Calu3 (cell line): ENCODE data around the gene PODNL1. TPM values are rescaled to one million over a fixed set of nuclear protein-coding genes. Genes with fewer than 3 reads are reported as not detected.

Experiments
- BruUV-seq: library from RNA; stranded (reverse); fragments of 400-500 nt; replicated peaks from 2 replicates; lab custom pipeline; 2021; lab: Mats Ljungman, UMichigan
- CTCF ChIA-PET: fragments of 300-600 bp; sonication (Branson Sonifier 250); formaldehyde crosslinking; loops from one replicate; lab custom pipeline; 2022; ENCODE audit warnings: antibody characterized with exemption; lab: Charles Lee
- DNase-seq: peaks from one replicate; pipeline ENCODE4 v3.0.0; 2022
- H3K27ac Mint-ChIP-seq: one replicate; pipeline ENCODE4 v1.8.0; 2022; ENCODE audit warnings: mixed read lengths; ENCODE audit not compliant: unreplicated experiment
- H3K27me3 Mint-ChIP-seq: one replicate; pipeline ENCODE4 v1.8.0; 2022; ENCODE audit warnings: mixed read lengths; ENCODE audit not compliant: unreplicated experiment
- H3K36me3 Mint-ChIP-seq: one replicate; pipeline ENCODE4 v1.8.0; 2022; ENCODE audit warnings: mild to moderate bottlenecking, moderate library complexity, mixed read lengths; ENCODE audit not compliant: insufficient read depth, unreplicated experiment
- H3K4me1 Mint-ChIP-seq: one replicate; pipeline ENCODE4 v1.8.0; 2022; ENCODE audit warnings: mild to moderate bottlenecking, low read depth, mixed read lengths; ENCODE audit not compliant: unreplicated experiment
- H3K4me3 Mint-ChIP-seq: one replicate; pipeline ENCODE4 v1.8.0; 2022; ENCODE audit warnings: mild to moderate bottlenecking, low read depth, moderate library complexity, mixed read lengths; ENCODE audit not compliant: unreplicated experiment
- H3K9me3 Mint-ChIP-seq: one replicate; pipeline ENCODE4 v1.8.0; 2022; ENCODE audit warnings: low read depth, mixed read lengths; ENCODE audit not compliant: unreplicated experiment
- intact Hi-C: fragments of 100-400 bp; cut with micrococcal nuclease; formaldehyde crosslinking; loops from one replicate; pipeline ENCODE4 v1.10.0; 2022; ENCODE audit not compliant: unreplicated experiment
- total RNA-seq: library from RNA; stranded (reverse); gene quantifications from 2 replicates; pipeline ENCODE4 v1.2.3, GENCODE V29; 2022
- TF ChIP-seq, protein P1 (sequence below): fragments of 200-600 bp; IDR thresholded peaks from one replicate; pipeline ENCODE4 v1.8.0; 2022; ENCODE audit warnings: antibody characterized with exemption; ENCODE audit not compliant: unreplicated experiment

The PODNL1 gene
- total RNA-seq, 1 experiment from 2014 or later: not detected

DNA sequence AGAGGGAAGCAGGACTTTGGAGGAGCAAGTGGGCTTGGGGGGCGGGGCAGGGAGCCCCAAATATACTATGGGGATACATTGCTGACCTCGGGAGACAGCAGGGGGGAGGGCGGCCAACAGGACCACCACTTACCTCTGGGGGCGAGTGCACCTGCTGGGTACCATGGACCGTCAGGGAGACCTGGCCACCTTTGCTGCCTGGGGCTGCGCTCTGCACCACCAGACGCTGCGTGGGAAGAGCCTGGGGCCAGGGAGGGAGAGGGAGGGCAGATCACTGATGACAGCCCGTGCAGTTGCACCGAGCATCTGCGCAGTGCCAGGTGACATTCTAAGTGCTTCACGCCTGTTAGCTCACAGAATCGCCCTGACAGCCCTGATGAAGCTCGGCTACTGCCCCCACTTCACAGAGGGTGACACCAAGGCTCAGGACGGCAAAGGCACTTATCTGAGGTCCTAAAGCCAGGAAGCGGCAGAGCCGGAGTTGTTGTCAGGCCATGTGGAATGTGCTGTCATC is 43.8 kb upstream of the PODNL1 start:
- intact Hi-C loops: no loop called here
- CTCF ChIA-PET: no interaction called here
- DNase-seq: no peak
- no peak overlapping the region for H3K27ac Mint-ChIP-seq
- no peaks in the 10 kb centered on the region for H3K9me3 Mint-ChIP-seq
- TF ChIP-seq, protein P1, sequence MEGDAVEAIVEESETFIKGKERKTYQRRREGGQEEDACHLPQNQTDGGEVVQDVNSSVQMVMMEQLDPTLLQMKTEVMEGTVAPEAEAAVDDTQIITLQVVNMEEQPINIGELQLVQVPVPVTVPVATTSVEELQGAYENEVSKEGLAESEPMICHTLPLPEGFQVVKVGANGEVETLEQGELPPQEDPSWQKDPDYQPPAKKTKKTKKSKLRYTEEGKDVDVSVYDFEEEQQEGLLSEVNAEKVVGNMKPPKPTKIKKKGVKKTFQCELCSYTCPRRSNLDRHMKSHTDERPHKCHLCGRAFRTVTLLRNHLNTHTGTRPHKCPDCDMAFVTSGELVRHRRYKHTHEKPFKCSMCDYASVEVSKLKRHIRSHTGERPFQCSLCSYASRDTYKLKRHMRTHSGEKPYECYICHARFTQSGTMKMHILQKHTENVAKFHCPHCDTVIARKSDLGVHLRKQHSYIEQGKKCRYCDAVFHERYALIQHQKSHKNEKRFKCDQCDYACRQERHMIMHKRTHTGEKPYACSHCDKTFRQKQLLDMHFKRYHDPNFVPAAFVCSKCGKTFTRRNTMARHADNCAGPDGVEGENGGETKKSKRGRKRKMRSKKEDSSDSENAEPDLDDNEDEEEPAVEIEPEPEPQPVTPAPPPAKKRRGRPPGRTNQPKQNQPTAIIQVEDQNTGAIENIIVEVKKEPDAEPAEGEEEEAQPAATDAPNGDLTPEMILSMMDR: no peak
- no peaks in the 10 kb centered on the region for H3K36me3 Mint-ChIP-seq
- no peaks in the 10 kb centered on the region for H3K27me3 Mint-ChIP-seq
- no peak overlapping the region for H3K4me3 Mint-ChIP-seq
- H3K4me1 Mint-ChIP-seq: no peaks in the 10 kb centered on the region
- no TSS peak for BruUV-seq

DNA sequence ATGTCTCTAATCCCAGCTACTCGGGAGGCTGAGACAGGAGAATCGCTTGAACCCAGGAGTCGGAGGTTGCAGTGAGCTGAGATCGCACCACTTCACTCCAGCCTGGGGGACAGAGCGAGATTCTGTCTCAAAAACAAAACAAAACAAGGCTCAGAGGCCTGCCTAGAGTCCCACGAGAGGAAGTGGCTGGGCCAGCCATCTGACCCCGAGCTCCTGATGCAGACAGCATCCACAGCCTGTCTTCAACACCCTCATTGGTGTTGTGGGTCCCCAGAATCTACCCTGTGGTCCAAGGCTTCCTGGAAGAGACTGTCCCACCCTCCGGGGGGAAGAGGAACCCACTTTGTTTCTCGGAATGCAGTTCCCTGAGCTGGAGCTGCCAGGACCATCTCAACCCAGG is 43.2 kb upstream of the PODNL1 start:
- no TSS peak for BruUV-seq
- no peaks in the 10 kb centered on the region for H3K36me3 Mint-ChIP-seq
- H3K27ac Mint-ChIP-seq: no peak overlapping the region
- TF ChIP-seq, protein P1: no peak
- CTCF ChIA-PET: no interaction called here
- no peaks in the 10 kb centered on the region for H3K4me1 Mint-ChIP-seq
- no peaks in the 10 kb centered on the region for H3K9me3 Mint-ChIP-seq
- DNase-seq: no peak
- no peaks in the 10 kb centered on the region for H3K27me3 Mint-ChIP-seq
- intact Hi-C loops: no loop called here
- H3K4me3 Mint-ChIP-seq: no peak overlapping the region

DNA sequence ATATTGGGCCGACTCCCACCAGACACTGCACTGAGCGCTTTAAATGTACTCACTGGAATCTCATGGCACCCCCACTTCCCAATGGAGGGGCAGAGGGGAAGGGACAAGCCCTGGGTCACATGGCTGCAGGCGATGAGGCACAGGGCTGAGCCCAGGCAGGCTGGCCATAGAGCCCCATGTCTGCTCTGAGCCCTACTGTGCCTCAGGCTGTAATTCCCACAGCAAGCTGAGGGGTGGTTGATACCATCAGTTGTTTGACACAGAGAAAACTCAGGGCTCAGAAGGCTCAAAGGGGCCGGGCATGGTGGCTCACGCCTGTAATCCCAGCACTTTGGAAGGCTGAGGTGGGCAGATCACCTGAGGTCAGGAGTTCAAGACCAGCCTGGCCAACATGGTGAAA is 42.8 kb upstream of the PODNL1 start:
- intact Hi-C loops: no loop called here
- Mint-ChIP-seq H3K9me3 (no peaks in the 10 kb centered on the region), H3K4me3 (no peak overlapping the region), H3K36me3 (no peaks in the 10 kb centered on the region), H3K27me3 (no peaks in the 10 kb centered on the region), H3K27ac (no peak overlapping the region), H3K4me1 (no peaks in the 10 kb centered on the region)
- CTCF ChIA-PET: no interaction called here
- TF ChIP-seq, protein P1: no peak
- no TSS peak for BruUV-seq
- DNase-seq: no peak

DNA sequence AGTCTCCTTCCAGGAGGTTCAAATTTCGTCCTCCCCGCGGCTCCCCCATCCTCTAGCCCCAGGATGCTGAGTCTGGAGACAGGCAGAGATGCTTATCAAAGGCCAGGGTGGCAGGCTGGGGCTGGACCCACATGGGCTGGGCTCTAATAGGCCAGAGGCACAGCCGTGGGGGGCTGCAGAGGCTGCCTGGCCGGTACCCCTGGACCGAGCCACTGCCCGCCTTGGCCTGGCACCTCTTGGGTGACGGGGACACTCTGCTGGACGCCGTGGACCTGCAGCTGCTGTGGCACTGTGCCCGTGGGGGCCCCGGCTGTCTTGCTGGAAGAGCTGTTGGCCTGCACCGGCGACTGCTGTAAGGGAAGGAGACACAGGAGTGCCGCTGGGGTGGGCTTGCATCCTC is 42.1 kb upstream of the PODNL1 start:
- CTCF ChIA-PET: no interaction called here
- Mint-ChIP-seq H3K36me3 (no peaks in the 10 kb centered on the region), H3K27me3 (no peaks in the 10 kb centered on the region), H3K4me3 (no peak overlapping the region), H3K4me1 (no peaks in the 10 kb centered on the region), H3K27ac (no peak overlapping the region), H3K9me3 (no peaks in the 10 kb centered on the region)
- intact Hi-C loops: no loop called here
- TF ChIP-seq, protein P1: no peak
- no peak for DNase-seq
- BruUV-seq: no TSS peak
